RPMI7951 (cell line): ENCODE results near the gene DYSF. TPM values are rescaled to one million over a fixed set of nuclear protein-coding genes. Genes with fewer than 3 reads are reported as not detected.
A peak's percentile ranks its signal among the peaks of the same experiment; 100 is the strongest.
"Not testable (repeated sequence)": the region's sequence is repeated elsewhere in the genome, so short reads cannot be mapped to it uniquely, and the experiment has no call there.

Experiments used
- DNase-seq: peaks from one replicate; pipeline ENCODE4 v3.0.0-alpha.2; 2012; ENCODE audit warnings: low read depth
- total RNA-seq: library from RNA; depleted of rRNA; stranded (reverse); fragments of >200 nt; shearing (Covaris generic); gene quantifications from 2 replicates; pipeline ENCODE4 v1.2.3, GENCODE V29; 2014

DYSF gene
- total RNA-seq, 1 experiment from 2014 or later = 1.2 TPM

GRCh38 chr2:71472019-71472418, 18.7 kb downstream of the DYSF start:
- no peak for DNase-seq

DNA sequence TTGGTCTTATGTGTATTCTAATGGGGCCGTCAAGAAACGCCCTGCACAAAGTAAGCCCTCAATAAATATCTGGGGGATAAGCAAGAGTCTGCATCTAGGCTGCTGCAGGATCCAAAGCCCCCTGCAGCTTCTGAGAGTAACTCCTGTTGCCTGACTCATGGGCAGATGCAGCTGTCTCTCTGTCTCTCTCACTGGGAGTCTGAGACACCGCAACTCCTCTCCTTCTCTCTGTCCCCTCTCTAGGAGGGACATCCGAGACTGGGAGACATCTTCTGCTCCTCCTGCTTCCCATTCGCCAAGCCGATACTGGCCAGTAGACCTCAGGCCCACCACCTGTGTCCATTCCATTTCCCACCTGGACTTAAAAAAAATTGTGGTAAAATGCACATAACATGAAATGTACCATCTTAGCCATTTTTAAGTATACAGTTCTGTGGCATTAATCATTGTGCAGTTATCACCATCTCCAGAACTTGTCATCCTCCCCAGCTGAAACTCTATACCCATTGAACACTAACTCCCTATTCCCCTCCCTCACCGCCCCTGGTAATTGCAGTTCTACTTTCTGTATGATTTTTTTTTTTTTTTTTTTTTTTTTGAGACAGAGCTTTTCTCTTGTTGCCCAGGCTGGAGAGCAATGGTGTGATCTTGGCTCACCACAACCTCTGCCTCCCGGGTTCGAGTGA, 20.1 kb downstream of the DYSF start:
- no peak for DNase-seq

GRCh38 chr2:71474116-71474743, 20.9 kb downstream of the DYSF start:
- DNase-seq = no peak

DNA sequence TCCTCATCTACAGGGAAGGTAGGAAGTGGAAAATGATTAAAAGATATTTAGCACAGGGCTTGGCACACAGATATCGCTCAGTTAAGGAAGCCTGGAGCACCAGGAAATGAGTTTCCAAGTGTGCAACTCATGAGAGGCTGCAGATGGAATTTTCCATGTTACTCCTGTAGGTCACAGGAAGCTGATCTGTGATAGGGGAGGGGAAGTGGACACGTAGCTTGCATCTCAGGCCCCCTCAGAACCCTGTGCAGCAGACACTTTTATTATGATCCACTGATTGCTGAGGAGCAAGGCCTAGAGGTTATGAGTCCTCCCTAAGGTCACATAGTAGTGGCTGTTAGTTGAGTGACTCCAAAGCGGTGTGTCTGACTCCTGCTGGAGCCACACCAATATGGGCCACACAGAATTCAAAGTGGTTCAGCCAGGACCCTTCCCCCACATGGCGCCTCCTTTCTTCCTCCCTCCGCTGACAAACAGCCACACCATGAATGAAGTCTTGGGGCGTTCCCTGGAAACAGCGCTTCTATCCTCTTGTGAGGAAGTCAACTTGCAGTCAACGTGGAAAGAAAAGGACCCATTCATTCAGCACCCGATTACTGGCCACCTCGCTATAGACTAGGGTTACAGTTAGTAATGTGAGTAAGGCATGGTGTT, 21.5 kb downstream of the DYSF start:
- no peak for DNase-seq

GRCh38 chr2:71476495-71476894, 23.1 kb downstream of the DYSF start:
- DNase-seq = no peak

- DNase-seq = no peak
Observed at GRCh38 chr2:71477231-71477691, 23.9 kb downstream of the DYSF start.

DNA sequence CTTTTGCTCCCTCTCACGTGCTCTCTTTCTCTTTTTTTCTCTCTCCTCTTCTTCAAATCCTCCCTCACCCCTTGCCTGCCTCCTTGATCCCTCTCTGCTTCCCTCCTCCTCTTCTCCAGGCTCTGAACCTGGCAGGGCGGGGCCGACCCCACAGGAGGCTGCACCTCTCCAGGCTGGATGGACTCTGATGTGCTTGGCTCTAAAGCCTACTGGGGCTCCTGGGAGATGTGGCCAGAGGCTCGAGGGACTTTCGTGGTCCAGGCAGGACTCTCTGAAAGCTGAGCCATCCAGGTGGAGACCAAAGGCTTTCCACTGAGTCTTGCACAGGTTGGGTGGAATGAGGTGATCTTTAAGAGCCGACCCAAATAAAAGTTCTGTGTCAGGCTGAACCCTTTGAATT, 25.4 kb downstream of the DYSF start:
- no peak for DNase-seq

DNA sequence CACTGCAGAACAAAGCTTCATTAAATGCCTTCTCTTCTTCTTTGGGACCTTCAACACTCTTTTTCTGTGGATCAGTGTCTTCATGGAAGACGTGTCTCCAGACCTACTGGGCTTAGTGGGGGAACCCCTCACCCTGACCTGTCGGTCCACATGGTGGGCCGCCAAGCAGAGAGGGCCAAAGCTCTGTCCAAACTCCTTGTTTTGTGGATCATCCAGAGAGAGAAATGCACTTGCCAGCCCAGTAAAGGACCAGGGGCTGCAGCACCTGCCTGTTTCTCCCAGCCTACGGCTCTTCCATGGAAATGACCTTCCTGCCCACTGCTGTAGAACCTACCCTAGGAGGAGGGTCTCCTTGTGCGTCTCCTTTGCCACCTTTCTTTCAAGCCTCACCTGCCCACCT, 25.9 kb downstream of the DYSF start:
- no peak for DNase-seq

DNA sequence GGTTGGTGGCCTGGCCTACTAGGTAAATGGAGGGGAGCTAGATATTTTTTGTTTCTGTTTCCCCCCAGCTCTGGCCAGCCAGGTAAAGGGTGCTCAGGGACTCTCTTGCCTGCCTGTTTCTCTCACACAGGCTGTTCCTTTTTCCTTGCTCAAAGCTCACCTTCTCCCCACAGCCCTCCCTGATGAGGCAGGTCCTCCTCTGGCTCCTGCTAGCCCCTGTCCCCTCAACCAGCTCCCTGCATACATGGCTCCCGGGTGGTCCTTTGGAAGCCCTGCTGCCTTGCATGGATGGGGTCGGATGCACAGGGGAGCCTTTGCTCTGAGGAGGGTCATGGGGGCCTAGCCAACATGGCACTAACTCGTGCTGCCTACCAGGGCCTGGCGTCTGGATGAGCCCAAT, 27.8 kb downstream of the DYSF start:
- no peak for DNase-seq

- DNase-seq = no peak
Observed at GRCh38 chr2:71482055-71482454, 28.7 kb downstream of the DYSF start.

GRCh38 chr2:71483246-71483645, 29.9 kb downstream of the DYSF start:
- no peak for DNase-seq

DNA sequence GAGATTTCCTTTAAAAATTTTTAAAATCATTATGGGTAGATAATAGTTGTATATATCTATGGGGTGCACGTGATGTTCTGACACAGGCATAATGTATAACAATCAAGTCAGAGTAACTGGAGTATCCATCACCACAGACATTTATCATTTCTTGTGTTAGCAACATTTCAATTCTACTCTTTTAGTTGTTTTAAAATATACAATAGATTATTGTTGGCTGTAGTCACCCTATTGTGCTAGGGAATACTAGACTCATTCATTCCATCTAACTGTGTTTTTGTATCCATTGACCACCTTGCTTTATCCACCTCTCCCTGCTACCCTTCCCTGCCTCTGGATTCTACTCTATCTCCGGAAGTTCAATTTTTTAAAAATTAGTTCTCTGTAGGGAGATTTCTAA, 31.0 kb downstream of the DYSF start:
- no peak for DNase-seq

DNA sequence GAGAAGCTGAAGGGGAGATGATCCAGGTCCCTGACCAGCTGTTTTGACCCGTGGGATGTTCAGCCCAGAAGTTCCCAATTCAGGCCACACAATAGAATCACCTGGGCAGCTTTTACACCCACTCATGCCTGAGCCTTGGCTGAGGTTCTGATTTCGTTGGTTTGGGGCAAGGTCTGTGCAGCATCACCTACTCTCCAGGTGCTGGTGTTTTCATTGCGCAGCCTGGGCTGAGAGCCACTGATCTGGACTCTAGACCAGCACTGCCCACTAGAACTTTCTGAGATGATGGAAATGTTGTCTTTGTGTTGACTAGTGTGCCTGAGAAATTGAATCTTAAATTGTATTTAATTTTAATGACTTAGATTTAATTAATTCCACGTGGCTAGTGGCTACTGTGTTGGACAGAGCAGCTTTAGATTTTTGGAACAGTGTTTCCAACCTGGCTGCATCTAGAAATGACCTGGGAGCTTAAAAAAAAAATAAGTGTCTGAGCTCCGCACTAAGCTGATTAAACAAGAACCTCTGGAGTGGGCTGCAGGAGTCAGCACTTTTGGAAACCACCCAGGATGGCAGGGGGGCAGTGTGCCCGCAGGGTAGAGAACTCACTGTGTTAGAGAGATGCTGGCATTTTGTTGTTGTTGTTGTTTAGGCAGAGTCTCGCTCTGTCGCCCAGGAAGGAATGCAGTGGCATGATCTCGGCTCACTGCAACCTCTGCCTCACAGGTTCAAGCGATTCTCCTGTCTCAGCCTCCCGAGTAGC, 33.7 kb downstream of the DYSF start:
- no peak for DNase-seq

DNA sequence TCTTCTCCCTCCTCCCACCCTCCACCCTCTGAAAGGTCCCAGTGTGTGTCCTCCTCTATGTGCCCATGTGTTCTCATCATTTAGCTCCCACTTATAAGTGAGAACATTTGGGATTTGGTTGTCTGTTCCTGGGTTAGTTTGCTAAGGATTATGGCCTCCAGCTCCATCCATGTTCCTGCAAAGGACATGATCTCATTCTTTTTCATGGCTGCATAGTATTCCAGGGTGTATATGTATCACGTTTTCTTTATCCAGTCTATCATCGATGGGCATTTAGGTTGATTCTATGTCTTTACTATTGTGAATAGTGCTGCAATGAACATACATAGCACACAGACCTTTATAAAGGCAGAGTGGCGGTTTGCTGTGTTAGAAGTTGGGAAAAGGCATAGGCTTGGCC, 38.2 kb downstream of the DYSF start:
- not testable (repeated sequence) for DNase-seq

- no peak for DNase-seq
Observed at GRCh38 chr2:71492112-71492511, 38.8 kb downstream of the DYSF start.

DNA sequence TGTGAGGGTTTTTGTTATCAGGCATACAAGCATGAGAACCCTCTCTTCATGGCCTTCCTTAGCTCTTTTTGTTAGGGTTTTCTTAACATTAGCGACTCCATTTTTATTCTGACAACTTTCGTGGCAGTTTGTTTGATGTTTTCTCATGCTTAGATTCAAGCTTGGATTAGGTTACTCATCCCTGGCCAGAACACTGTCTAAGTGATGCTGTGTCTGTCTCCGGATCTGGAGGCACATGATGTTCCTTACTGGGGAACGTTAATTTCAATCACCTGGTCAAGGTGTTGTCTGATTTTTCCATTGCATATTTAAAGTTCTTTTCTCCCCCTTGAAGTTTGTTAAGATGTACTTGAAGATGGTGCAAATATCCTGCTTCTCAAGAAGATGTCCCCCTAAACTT, 40.7 kb downstream of the DYSF start:
- DNase-seq = no peak

DNA sequence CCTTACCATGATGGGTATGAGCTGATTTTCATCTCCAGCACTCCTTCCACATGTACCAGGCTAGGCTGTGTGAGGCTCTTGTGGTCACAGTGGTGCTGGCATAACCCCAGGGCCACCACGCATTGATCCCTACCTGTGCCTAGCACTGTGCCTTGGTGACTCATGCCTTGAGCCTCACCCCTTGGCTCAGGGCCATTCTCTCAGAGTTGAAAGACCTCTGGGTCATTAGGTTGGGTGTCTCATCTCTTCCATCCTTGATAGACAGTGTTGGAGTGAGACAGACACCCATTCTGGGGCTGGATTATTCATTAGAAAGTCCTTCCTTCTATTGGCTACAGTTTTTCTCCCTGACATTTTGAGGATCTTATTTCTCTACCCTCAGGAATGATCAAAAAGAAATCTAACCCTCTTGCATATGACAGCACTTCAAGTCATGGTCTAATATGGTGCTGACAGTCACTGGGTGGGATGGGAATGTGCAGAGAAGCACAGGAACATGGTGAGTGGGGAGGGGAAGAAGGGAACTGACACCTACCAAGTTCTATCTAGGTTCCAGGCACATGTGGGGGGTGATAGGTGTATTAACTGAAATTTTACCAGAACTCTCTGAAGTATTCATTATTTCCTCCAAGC, 41.3 kb downstream of the DYSF start:
- peak; percentile 16 for DNase-seq

DNA sequence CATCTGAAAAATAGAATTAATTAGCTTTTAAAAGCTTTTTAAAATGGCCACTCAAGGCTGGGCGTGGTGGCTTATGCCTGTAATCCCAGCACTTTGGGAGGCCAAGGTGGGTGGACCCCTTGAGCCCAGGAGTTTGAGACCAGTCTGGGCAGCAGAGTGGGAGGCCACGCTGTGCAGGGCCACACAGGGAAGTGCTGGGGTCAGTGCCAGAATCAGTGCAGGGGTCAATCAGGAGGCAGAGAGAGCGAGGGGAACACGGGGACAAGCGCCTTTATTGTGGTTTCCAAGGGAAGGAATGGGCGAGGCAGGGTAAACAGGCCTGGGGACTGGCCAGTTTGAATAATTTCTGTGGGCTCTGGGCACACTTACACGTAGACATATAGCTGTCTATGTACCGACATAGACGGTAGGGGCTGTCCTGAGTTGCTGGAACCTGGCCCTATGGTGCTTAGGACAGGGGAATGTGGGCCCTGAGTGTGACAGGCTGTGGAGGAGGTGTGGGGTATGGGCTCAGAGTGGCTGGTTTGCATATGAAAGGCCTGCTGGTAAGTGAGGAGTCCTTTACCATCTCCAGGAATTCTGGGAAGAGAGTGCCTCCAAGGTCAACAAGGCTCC, 42.9 kb downstream of the DYSF start:
- no peak for DNase-seq

DNA sequence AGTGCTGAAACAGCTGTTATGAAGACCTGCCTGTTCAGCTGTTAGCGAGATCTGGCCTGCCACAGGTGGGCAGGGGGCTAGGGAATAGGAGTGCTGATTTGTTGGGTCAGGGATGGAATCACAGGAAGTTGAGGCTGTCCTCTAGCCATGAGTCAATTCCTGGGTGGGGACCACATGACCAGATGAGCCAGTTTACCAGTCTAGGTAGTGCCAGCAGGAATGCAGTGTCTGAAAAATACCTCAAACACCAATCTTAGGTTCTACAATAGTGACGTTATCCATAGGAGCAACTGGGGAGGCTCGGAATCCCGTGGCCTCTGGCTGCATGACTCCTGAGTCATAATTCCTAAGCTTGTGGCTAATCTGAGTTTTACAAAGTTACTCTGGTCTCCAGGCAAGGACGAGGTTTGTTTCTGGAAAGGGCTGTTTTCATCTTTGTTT, 44.9 kb downstream of the DYSF start:
- peak; percentile 86 for DNase-seq

DNA sequence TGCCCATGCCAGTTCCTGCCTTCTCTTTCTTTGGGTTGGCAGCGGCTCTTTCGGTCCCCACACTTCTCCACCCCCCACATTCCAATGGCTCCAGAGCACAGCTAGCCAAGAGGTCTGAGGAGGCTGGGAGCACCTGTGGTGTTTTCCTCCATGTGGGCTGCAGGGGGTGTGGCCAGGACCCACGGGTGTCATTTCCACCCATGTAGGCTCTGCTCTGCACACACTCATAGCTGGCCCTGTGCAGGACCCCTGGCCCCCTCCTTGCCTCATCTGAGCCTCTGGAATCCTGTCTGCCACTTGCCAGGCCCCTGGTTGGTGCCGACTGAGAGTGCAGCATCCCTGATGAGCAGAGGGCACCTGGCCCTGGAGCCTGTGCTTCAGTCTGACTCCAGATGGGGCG, 46.3 kb downstream of the DYSF start:
- DNase-seq = no peak

- no peak for DNase-seq
Observed at GRCh38 chr2:71500426-71501079, 47.2 kb downstream of the DYSF start.
